ENCODE measurements around the gene STAC.
"Not testable (repeated sequence)": the region's sequence is repeated elsewhere in the genome, so short reads cannot be mapped to it uniquely, and the experiment has no call there.

The STAC gene

DNA sequence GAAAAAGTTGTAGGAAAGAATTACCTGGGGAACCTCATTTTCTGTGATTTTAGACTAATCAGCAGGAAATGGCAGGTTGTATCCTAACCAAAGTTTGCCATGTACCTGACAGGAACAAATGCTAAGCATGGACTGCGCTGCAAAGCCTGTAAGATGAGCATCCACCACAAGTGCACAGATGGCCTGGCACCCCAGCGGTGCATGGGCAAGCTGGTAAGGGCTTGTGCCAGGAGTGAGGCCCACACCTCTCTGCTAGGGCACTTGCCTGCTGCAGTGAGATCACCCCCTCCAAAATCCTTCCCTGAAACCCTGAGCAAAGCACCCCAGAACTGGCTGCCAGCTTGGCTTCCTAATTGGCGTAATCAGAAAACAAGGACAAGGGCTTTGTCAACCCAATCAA is 102.6 kb downstream of the STAC start:
- no peak for DNase-seq

DNA sequence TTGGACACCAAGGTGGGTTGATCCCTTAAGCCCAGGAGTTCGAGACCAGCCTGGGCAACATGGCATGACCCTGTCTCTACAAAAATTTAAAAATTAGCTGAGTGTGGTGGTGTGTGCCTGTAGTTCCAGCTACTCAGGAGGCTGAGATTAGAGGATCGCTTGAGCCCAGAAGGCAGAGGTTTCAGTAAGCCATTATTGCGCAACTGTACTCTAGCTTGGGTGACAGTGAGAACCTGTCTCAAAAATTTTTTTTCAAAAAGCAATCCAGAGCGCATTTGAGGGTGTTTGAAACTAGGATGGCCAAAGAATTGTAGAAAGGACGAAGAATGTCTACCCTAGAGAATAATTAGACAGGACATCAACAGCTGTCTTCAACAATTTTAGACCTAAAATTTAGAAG is 103.4 kb downstream of the STAC start:
- no peak for DNase-seq

DNA sequence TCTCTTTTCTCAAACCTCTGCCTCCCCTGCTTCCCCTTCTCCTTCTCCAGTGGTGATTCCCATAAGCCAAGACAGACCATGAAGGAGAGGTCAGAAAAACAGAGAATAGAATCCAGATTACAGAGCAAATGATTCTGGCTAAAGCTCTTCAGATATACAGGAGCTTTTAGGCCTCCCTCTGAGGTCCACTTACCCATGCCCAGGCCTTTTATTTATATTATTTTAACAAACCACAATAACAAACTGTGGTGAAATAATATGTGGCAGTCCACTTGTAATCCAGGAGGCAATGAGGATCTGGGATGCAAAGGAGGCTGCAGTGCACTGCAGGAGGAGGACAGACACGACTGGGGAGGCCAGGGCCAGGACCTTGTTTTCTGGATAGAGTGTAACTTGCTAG is 104.1 kb downstream of the STAC start:
- no peak for DNase-seq

DNA sequence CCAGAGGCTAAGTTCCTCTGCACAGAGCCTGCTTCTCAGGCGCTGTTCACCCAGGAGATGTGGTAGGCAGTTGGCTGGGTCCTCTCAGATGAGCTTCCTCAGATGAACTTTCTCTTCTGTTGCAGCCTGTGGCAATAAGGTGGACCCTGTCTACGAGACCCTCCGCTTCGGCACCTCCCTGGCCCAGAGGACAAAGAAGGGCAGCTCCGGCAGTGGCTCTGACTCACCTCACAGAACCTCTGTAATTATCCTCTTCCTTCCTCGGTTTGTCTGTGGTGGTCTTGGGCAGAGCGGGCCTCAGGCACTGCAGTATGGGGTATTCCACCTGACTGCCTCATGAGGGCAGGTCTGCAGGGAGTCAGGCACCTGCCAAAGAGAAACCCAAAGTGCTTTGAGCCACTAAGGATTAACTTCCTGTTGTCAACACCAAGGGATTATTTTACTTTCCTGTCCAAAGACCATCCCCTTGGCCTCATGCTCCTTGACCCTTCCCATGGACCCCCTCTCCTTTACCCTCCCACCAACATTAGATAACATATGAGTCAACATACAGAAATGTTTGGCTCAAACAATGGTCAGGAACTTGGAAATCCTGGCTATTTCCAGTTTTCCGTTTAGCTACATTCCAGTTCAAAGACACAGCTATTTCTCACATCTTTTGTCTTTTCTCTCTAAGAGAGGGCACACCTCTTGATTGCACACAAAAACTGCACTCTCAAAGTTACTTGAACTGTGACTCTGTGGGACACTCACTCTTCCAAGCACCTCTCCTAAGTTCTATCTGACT is 105.9 kb downstream of the STAC start:
- DNase-seq, result no peak

DNA sequence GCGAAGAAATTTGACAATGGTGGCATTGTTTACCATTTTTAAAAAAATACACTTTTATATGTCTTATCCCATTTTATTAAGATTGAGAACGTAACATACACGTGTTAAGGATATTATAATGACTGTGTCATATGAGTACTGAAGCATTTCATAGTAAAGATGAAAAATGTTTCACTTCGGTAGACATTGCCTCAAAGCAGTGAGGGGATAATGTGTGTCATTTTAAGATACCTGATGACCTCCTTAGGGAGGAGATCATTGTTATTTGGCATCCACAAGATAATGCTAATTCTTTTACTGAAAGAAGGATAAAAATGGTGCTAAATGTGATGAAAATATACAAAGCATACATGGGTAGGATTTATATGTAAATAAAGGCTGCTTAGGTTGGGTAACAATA is 107.3 kb downstream of the STAC start:
- no peak for DNase-seq

DNA sequence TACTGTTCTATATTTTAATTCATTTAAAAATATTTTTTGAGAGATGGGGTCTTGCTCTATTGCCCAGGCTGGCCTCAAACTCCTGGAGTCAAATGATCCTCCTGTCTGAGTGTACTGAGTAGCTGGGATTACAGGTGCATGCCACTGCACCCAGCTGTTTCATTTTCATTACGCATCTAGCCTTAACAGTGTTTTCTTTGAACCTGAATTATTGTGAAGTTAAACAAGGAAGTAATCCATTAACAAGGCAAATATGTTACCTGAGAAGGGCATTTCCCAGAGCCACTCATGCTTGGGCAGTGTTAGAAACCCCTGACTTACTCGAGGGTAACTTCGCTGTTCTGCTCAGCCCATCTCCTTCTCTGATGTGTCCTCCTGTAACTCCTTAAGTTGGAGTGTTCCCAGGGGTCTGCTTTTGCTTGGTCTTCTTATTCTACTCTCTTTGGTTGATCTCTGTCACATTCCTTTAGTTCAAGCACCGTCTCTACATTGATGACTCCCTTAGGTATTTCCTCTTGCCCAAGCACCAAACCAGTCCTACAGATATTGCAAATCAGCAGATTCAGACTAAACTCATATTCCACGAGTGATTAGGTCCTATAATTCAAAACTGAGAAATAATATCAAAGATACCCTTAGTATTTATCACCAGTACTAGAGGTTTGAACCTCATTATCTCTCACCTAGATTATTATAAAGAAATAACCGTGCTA is 107.9 kb downstream of the STAC start:
- no peak for DNase-seq

DNA sequence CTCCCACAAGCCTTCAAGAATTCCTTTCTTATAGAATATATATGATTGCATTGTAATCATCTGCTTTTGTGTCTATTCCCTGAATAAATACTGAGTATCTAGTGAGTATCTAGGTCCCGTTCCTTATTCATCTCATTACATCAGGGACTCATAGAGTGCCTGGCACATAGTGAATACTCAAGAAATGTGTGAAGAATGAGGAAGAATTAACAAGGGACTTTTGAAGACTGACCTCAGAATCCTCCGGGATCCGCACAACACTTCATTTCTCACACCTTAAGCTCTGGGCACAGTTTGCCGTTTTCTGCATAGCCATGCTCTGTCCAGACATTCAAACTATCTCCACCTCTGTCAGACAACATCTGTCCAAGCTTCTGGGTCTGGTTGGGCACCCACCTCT is 108.8 kb downstream of the STAC start:
- DNase-seq, result no peak

DNA sequence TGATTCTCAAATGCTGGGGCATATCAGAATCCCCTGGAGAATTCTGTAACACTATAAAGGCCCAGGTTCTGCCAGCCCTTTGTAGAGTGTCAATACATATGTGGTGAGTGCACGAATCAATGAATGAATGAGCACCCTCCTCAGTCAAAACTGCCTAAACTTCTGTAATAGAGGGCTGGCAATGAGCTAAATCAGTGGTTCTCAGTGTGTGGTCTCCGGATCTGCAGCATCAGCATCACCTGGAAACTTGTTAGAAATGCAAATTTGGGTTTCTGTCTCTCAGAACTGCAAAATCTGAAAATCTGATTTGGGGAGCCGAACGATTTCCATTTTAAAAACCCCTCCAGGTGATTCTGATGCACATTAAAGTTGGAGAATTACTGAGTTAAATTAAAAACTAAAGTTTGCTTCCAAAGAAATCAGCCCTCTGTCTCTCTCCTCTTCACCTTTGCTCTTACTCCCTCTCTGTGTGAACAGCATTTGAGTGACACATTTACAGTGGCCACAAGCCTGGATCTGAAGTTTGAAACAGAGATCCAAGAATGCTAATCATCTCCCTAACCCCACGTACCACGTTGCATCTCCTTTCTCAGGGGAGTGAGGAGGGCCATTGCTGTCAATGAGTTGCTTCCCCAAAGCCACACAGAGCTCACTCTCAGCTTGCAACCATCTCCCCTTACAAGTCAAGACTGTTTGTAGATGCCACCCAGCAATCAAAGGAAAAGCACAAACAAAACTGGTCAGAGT is 109.5 kb downstream of the STAC start:
- DNase-seq, result no peak

DNA sequence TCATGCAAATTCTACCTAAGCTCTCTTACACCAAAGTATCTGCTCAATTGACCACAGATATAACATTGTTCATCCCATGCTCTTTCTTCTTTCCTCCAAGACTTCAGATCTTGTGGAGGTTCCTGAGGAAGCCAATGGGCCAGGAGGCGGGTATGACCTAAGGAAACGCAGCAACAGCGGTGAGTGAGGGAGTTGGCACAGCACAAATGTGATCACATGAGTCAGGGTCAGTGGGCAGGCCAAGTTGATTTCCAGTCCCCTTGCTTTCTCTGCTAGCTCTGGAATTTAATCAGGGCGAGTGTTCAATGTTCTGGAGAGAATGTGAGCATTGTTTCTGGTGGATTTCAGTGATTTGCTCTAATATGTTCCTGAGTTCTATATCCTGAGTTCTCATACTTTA is 112.7 kb downstream of the STAC start:
- DNase-seq, result no peak

DNA sequence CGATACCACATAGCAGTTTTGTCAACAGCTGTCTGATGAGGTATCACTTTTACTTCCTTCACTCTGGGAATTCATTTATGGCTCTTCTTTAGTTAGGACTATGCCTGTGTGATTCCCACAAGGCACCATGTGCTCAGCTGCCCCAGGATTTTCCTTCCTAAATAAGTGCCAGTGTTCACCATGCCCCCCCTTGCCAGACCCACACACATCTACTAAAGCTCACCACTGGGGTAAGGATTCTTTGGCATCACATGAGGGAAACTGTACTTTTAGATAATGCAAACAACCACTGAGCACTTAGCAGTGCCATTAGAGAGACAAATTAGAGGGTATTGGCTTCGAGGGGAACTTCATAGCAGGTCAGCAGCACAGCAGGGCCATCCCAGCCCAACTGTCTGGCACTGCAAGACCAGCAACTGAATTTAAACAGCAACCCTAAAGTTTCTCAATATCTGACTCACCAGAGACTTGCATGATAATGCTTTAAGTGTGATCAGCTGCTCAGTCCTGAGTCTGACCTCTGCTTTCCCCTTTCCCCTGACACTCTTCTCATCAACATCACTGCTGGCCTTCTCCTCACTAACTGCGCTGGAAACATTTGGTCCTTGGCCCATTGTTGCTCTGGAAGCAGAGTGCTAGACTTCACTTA is 114.3 kb downstream of the STAC start:
- peak; percentile 11 for DNase-seq

DNA sequence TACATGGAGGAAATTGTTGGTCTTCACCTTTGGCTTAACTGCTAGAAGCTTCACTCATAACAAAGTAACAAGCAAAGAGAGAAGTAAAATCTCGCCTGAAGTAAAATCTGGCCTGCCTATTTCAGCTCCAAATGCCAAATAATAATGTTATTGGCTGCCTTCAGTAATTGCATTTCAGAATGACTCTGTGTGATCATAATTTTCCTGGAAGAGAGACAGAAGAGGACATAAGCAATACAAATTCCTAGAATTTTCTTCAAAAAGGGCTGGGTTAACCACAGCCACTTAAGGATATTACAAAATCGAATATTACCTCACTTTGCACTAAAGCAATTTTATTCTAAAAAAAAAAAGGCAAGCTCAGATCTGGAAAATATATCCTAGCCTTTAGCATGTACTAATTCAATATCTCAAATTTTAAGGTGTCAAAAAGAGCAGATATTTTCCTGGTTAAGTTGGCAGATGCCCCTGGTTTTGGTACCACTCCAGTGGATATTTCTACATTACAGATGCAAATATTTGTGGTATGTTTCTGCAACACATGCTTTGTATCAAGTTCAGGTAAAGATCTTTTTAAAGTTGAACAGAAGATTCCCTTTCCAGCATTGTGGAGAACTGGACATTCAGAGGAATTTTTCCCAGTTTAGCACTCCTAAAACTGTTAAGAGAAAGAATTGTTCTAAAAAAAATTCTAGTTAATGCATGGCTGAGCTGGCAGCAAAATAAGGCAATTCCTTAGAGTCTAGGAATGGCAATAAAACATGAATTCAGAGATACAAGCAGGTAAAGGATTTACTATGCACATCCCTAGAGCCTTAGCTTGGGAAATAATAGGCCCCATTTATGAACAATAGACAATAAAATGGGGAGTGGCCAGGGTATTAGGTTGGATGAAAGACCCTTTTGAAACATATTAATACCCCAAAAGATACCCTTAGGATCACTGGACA is 116.7 kb downstream of the STAC start:
- no peak for DNase-seq

DNA sequence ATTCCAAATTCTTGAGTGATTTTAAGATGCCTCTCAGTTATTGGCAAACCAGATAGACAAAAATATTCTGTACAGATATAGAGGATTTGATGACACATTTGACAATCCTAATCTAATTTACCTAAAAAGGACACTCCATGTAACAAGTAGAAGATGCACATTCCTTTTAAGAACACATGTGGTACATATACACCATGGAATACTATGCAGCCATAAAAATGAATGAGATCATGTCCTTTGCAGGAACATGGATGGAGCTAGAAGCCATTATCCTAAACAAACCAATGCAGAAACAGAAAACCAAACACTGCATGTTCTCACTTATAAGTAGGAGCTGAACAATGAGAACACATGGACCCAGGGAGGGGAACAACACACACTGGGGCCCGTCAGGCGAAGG is 119.7 kb downstream of the STAC start:
- DNase-seq, result not testable (repeated sequence)

DNA sequence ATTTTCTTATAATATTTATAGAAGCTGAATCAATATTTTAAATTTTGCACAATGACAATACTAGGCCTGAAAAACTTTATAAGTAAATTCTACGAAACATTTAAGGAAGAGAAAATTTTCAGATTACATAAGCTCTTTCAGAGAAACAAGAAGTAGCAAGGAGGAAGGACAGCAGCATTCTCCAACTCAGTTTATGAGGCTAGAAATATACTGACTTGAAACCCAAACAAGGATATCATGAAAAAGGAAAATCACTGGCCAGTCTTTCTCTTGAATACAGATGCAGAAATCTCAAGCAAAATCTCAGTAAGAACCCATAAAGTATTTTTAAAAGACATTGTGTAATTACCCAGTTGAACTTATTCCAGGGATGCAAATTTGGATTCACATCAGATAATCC is 121.3 kb downstream of the STAC start:
- no peak for DNase-seq

DNA sequence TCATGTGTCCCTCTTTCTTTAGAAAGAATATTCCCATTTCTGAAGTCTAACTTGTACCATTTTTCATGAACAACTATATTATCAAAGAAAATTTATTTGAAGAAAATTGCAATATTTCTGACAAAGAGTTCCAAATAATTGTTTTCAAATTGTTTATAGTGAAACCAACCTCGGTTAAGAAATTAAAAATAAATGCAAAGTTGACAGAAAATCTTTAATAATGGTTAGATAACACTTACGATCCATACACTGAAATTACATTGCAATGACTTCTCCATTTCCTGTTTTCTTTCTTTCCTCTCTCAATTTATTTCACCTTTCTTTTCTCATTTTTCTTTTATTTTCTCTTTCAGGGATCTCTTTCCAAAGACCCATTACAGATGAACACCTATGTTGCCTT is 125.1 kb downstream of the STAC start:
- no peak for DNase-seq

DNA sequence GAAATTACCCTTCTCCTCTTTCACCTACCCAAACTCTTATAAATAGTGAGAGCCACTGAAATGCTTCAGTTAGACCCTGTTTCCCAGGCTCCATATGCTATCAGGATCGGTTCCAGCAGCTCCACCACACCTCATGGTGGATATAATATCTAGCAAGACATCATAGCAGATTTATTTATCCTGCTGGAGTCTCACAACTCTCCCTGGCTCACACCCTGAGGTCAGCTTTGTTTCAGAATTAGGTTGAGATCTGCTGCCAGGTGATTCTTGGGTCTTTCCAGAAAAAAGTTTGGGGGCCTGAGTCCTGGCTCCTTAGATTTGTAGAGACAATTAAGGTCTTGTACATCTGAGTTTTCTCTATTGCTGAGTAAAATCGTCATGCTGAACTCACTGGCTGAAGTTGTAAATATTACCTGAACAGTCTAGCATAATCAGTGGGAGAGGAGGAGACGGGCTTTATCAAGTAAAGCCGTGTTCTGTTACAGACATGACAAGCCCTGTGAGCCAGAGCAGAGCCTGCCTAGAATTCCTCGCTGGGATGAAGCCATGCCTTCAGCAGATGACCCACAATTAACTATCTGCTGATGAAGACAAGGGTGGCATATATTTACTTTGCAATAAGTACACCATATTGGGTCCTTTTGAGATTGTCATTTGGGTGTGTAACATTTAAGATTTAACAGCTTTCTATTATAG is 131.6 kb downstream of the STAC start:
- no peak for DNase-seq

DNA sequence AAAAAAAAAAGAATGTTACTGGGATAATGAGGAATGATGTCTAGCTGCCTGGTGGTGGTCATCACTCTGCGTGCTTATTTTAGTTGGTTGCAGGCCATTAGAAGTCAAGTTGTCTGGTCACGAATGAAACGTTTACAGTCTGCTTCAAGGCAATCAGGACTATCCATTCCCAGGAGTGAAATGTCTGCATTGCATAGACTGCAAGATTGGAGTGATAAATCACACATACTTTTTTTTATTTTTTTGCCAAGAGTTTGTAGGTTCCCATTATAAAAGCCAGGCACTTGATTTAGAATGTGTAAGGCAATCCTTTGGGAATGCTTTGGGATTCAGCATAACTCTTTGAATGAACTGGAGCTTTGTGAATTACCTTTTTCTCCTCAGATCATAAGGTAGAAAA is 132.3 kb downstream of the STAC start:
- DNase-seq, result no peak

DNA sequence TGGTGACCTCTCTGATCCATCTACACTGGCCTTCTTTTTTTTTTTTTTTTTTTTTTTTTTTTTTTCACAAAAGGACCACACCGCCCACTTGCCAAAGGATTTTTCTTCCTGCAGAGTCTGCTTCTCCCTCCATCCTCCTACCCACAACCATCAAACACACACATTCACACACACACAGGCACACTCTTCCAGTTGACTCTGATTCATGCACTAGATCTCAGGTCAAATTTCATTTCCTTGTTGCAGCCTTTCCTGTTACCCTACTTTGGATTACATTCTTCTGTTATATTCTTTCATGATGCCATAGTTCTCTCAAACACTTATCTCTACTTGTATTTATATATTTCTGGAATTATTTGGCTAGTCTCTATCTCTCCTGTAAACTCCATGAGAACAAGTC is 133.9 kb downstream of the STAC start:
- no peak for DNase-seq

DNA sequence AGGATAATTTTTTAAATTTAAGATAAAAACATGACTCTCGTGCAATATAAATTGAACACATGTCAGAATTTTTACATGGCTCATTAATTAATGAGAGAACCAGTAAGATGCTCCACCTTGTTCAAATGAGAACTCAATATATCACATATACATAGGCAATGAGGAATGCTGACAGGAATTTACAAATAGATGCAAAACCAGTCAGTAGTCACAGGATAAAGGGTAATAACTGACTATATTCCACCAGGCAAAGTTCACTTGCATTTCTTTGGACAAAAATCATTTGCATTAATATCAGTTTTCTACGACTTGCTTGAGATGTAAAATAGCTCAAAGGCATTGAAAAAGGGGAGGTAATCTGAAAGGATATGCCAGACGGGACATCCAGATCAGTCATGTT is 139.4 kb downstream of the STAC start:
- no peak for DNase-seq

DNA sequence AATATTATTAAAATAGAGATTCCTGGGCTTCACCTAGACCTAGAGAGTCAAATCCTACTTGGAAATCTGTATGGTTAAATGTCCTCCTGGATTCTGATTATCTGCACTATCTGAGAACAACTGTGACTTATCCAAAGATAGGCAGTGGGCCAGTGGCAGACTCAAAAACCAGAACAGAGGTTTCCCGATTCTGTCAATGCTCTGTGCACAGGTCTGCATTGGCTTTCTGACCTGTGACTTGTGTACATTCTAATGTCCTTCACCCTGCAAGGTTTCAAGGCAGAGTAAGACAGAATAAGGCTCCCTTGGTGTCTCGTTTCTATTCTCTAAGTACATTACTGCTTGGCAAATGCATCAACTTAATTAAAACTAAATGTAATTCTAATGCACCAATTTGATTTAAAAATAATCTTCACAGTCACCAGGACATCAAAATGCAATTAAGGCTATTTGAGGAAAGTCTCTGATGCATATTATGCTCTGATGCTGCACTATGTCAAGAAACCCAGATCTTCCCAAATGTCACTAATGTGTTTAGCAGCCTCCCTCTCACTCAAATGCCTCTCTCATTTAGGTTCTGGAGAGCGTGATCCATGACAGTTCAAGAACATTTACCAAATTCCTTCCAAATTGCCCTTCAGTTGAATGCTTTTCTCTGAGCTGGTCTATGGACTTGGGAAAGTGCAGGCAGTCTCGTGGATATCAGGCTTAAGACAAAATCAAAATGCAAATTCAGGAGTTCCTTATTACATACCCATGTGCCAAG is 140.1 kb downstream of the STAC start:
- no peak for DNase-seq

DNA sequence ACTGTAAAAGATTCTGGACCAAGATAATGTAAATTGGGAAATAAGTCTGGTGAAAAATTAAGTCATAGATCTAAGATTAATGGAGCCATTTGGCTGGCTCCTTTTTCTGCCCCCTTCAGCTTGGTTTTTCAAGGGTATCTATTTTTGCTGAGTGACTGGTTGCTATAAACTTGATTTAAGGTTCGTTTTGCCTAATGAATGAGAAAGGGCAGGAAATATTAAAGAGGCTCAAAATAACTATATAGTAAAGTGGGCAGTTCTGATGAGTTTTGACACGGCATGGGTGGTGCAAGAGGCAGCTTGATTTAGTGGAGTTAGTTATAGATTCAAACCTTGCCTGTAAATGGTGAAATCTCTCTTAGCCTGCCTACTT is 140.7 kb downstream of the STAC start:
- no peak for DNase-seq

DNA sequence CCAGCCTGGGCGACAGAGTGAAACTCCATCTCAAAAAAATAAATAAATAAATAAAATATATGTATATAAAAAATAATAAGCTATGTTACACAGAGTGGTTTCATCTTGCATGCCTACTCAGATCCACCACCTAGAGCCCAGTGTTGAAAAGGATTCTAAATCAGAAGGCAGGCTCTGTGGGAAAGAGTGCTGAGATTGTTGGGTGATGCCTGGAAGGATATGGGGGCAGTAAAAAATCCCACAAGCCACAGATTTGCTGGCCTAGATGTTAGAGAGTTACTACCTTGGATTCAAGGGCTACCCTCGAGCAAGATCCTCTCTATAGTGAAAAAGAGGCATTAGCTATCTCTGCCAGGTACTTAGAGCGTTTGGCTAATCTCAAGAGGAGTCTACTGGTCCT is 144.3 kb downstream of the STAC start:
- no peak for DNase-seq

All from NCI-H69 (cell line).